GM21619 (cell line): Measurements from ENCODE around the gene ACAP3.

Source experiments
- ATAC-seq: cut with Tn5 transposase; IDR thresholded peaks from one replicate; pipeline ENCODE4 v1.9.1; 2021; ENCODE audit not compliant: unreplicated experiment

Gene ACAP3

GRCh38 chr1:1303736-1304135 is 4.0 kb downstream of the ACAP3 start:
- no peak for ATAC-seq

- ATAC-seq, result no peak
These were observed 4.7 kb downstream of the ACAP3 start for GRCh38 chr1:1302951-1303509.

GRCh38 chr1:1302006-1302430 is 5.7 kb downstream of the ACAP3 start:
- ATAC-seq, result no peak

GRCh38 chr1:1300352-1300739 is 7.4 kb downstream of the ACAP3 start:
- no peak for ATAC-seq

- no peak for ATAC-seq
These were observed 7.9 kb downstream of the ACAP3 start for GRCh38 chr1:1299686-1300351.

GRCh38 chr1:1298861-1299685 is 8.7 kb downstream of the ACAP3 start:
- no peak for ATAC-seq

- ATAC-seq, result no peak
These were observed 9.8 kb downstream of the ACAP3 start for GRCh38 chr1:1297802-1298424.

- ATAC-seq, result no peak
These were observed 11.4 kb downstream of the ACAP3 start for GRCh38 chr1:1296070-1297061.

GRCh38 chr1:1295154-1295923 is 12.4 kb downstream of the ACAP3 start:
- no peak for ATAC-seq

GRCh38 chr1:1294250-1294890 is 13.4 kb downstream of the ACAP3 start:
- no peak for ATAC-seq

GRCh38 chr1:1293263-1294249 is 14.2 kb downstream of the ACAP3 start:
- ATAC-seq, result no peak

- ATAC-seq, result no peak
These were observed 14.9 kb downstream of the ACAP3 start for GRCh38 chr1:1292851-1293250.

GRCh38 chr1:1292442-1292779 is 15.3 kb downstream of the ACAP3 start:
- ATAC-seq, result no peak

- ATAC-seq, result no peak
These were observed 15.9 kb downstream of the ACAP3 start for GRCh38 chr1:1291548-1292441.

- no peak for ATAC-seq
These were observed 16.7 kb downstream of the ACAP3 start for GRCh38 chr1:1291023-1291528.

GRCh38 chr1:1290238-1290731 is 17.4 kb downstream of the ACAP3 start:
- ATAC-seq, result no peak
